GM12878 (cell line): ENCODE data around the gene PLA2G4E. TPM values are rescaled to one million over a fixed set of nuclear protein-coding genes. Genes with fewer than 3 reads are reported as not detected.
A peak's percentile ranks its signal among the peaks of the same experiment; 100 is the strongest.

ENCODE experiments used
- ATAC-seq: fragments of 200-7000 bp; cut with Tn5 transposase; 3 replicates; pipeline ENCODE4 v1.9.1; 2020; ENCODE audit warnings: mild to moderate bottlenecking, moderate library complexity
- BruUV-seq: library from RNA; stranded (reverse); fragments of 400-500 nt; replicated peaks from 2 replicates; lab custom pipeline; 2021; lab: Mats Ljungman, UMichigan
- CTCF ChIA-PET: fragments of 300-600 bp; sonication (Branson Sonifier 250); formaldehyde crosslinking; extraction: SDS; loops from one replicate; lab custom pipeline; 2021; ENCODE audit warnings: inconsistent platforms; lab: Yijun Ruan, JAX
- POLR2A ChIA-PET: fragments of 350-600 bp; formaldehyde crosslinking; extraction: SDS; loops from one replicate; lab custom pipeline; 2021; ENCODE audit warnings: inconsistent platforms; lab: Charles Lee
- RAD21 ChIA-PET: fragments of 300-600 bp; sonication (Branson Sonifier 250); formaldehyde crosslinking; loops from one replicate; lab custom pipeline; 2023; ENCODE audit warnings: antibody characterized with exemption; ENCODE audit not compliant: unreplicated experiment; lab: Charles Lee
- SMC1A ChIA-PET: fragments of 300-600 bp; sonication (Branson Sonifier 250); formaldehyde crosslinking; loops from one replicate; lab custom pipeline; 2023; ENCODE audit not compliant: unreplicated experiment, uncharacterized antibody; lab: Charles Lee
- DNase-seq: peaks from one replicate; pipeline ENCODE4 v3.0.0-alpha.2; 2011; ENCODE audit warnings: low read depth, low spot score
- FAIRE-seq: peaks from 3 replicates; lab custom pipeline; 2011; peaks lifted over from hg19 to GRCh38; lab: Jason Lieb, UNC
- H2AFZ ChIP-seq: 2 replicates; pipeline ENCODE4 v1.6.0; 2011; ENCODE audit warnings: low read depth, low read length, control low read depth; ENCODE audit not compliant: control insufficient read depth
- H3K27ac ChIP-seq: 2 replicates; pipeline ENCODE4 v1.5.1; 2011; ENCODE audit warnings: control low read depth; ENCODE audit not compliant: control insufficient read depth, insufficient read depth
- H3K27me3 ChIP-seq, 2 experiments: replicated peaks in 1 of 2; 2 replicates each; pipeline versions ENCODE4 v1.6.0 to v1.6.1; 2011; ENCODE audit warnings: low read length in 1 of 2; ENCODE audit not compliant: control insufficient read depth in 2 of 2, insufficient read depth in 2 of 2
- H3K36me3 ChIP-seq, 2 experiments: 2 replicates each; pipeline ENCODE4 v1.5.1; 2011; ENCODE audit warnings: low read length in 1 of 2; ENCODE audit not compliant: control insufficient read depth in 2 of 2, insufficient read depth in 2 of 2
- H3K4me1 ChIP-seq: 2 replicates; pipeline ENCODE4 v1.6.1; 2011; ENCODE audit warnings: mild to moderate bottlenecking, low read length, moderate library complexity, mixed read lengths; ENCODE audit not compliant: control insufficient read depth, insufficient read depth
- H3K4me2 ChIP-seq: 2 replicates; pipeline ENCODE4 v1.6.0; 2011; ENCODE audit warnings: control low read depth; ENCODE audit not compliant: control insufficient read depth, insufficient read depth
- H3K4me3 ChIP-seq: fragments of 200-600 bp; sonication (generic); 2 replicates; pipeline ENCODE4 v1.5.1; 2016
- H3K79me2 ChIP-seq: 2 replicates; pipeline ENCODE4 v1.6.0; 2011; ENCODE audit warnings: low read length; ENCODE audit not compliant: control insufficient read depth, insufficient read depth
- H3K9ac ChIP-seq: 2 replicates; pipeline ENCODE4 v1.8.0; 2011; ENCODE audit warnings: low read length, control low read depth, mixed read lengths; ENCODE audit not compliant: control insufficient read depth, insufficient read depth
- H3K9me3 ChIP-seq: replicated peaks from 3 replicates; pipeline ENCODE4 v1.5.1; 2011; ENCODE audit warnings: mild to moderate bottlenecking, low read length; ENCODE audit not compliant: control insufficient read depth, insufficient read depth
- H4K20me1 ChIP-seq: 2 replicates; pipeline ENCODE4 v1.6.0; 2011; ENCODE audit not compliant: control insufficient read depth, insufficient read depth
- CBX5 ChIP-seq: sonication (generic); IDR thresholded peaks from 2 replicates; pipeline ENCODE4 v1.6.1; 2016; ENCODE audit warnings: low read depth, moderate library complexity, mild to moderate bottlenecking, inconsistent platforms
- GABPA ChIP-seq: IDR thresholded peaks from 2 replicates; pipeline ENCODE4 v1.6.1; 2014; ENCODE audit warnings: antibody characterized with exemption, low read depth, mild to moderate bottlenecking, inconsistent platforms
- GATAD2B ChIP-seq: fragments of 450-650 bp; conservative IDR thresholded peaks from 2 replicates; pipeline ENCODE4 v1.6.1; 2017; ENCODE audit warnings: low read depth, mild to moderate bottlenecking, moderate library complexity
- LARP7 ChIP-seq: fragments of 450-650 bp; IDR thresholded peaks from 2 replicates; pipeline ENCODE4 v1.6.1; 2017; ENCODE audit warnings: mild to moderate bottlenecking
- MEF2A ChIP-seq: IDR thresholded peaks from 2 replicates; pipeline ENCODE4 v1.6.1; 2011; ENCODE audit warnings: low read depth, mild to moderate bottlenecking, low read length, moderate library complexity; ENCODE audit not compliant: insufficient read depth
- MYB ChIP-seq: fragments of 150-350 bp; IDR thresholded peaks from 2 replicates; pipeline ENCODE4 v1.6.1; 2014; ENCODE audit warnings: mild to moderate bottlenecking, low read depth, low read length, borderline replicate concordance
- NFIC ChIP-seq: IDR thresholded peaks from 2 replicates; pipeline ENCODE4 v1.6.1; 2012; ENCODE audit warnings: low read depth, mild to moderate bottlenecking, inconsistent platforms, low read length, moderate library complexity
- POLR2AphosphoS5 ChIP-seq: IDR thresholded peaks from 2 replicates; pipeline ENCODE4 v1.6.1; 2011; ENCODE audit warnings: mild to moderate bottlenecking, low read length, inconsistent platforms
- SMARCA5 ChIP-seq: fragments of 450-650 bp; IDR thresholded peaks from 2 replicates; pipeline ENCODE4 v1.6.1; 2017; ENCODE audit warnings: mild to moderate bottlenecking
- WGBS: methylation state at CpG from one replicate; pipeline ENCODE4 v1.1.6; 2016; ENCODE audit warnings: low lambda C conversion rate; ENCODE audit not compliant: insufficient replicate concordance, insufficient coverage; ENCODE audit errors: missing lambda C conversion rate; 5-methylcytosine and 5-hydroxymethylcytosine counted together
- in situ Hi-C: fragments of 300-500 bp; cut with MboI; formaldehyde crosslinking; loops from 9 replicates; pipeline ENCODE4 v1.14.3; 2018; ENCODE audit warnings: mixed read lengths
- intact Hi-C: fragments of 100-400 bp; cut with micrococcal nuclease; formaldehyde crosslinking; loops from one replicate; pipeline ENCODE4 v1.14.2; 2022; ENCODE audit not compliant: unreplicated experiment
- polyA plus RNA-seq, 11 experiments: library from polyadenylated mRNA; depleted of rRNA in 4 of 11; unstranded in 6 of 11; stranded (reverse) in 5 of 11; fragments of >200 nt; fragmentation: Nextera tagmentation in 4 of 11; fragmentation: Illumina TruSeq in 1 of 11; extraction: Ambion mirVana in 4 of 11; extraction: Trizol in 1 of 11; gene quantifications; 1 replicate in 1 of 11; 2 replicates in 10 of 11; pipeline versions ENCODE4 v1.2.1 to v1.2.3, GENCODE V29; 2011 to 2016; ENCODE audit warnings: inconsistent platforms in 2 of 11, missing spikeins in 2 of 11, low read depth in 1 of 11
- total RNA-seq, 4 experiments: library from RNA; depleted of rRNA in 3 of 4; stranded (reverse); fragments of >200 nt in 3 of 4; fragmentation: Illumina TruSeq in 1 of 4; extraction: Trizol in 1 of 4; gene quantifications; 2 replicates each; pipeline versions ENCODE4 v1.2.1 to v1.2.3, GENCODE V29; 2013 to 2021

Gene PLA2G4E
- total and polyA plus RNA-seq, 10 of the 15 experiments (the other 5 are each of a cell fraction or from before 2014, with no cell fraction given): 0.05 to 0.32 (median 0.06) TPM; not detected in 5

DNA sequence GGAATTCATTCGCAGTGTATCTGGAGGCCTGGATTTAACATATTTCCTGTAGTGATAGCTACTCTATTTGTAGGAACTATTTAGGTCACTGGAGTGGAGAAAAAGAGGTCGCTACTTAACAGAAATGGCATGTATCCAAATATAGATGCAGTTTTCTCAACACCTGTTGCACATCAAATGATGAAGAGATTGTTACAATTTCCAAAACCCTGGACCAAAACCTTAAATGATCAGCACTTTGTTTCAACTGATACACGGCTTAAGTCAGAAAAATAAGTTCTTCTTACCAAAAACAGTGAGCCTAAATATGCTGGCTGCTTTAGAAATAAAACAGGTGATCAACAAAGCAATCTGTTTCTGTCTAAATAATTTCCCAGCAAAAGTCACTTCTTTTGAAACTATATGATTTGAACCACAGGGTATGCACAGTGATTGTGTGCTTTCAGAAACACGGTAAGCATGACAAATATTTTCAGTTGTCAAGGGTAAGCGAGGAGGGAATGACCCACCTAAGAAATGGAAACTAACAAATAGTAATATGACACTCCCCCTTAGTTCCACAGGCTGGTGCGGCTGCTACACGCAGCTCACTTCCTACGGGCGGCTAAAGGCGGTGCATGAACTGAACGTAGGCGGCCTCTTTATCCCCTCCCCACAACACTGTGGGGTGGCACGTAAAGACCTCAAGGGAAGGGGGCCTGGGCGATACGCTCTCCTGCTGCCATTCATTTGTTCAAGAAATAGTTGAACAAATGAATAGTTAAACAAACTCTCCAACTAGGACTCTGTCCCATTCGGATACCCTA lies 49.5 kb downstream of the PLA2G4E start (continued):
- TF ChIP-seq GATAD2B: no peak
- no peak for TF ChIP-seq LARP7
- TF ChIP-seq MEF2A: peak; percentile 44; the same call in 1 of the 2 replicates

DNA sequence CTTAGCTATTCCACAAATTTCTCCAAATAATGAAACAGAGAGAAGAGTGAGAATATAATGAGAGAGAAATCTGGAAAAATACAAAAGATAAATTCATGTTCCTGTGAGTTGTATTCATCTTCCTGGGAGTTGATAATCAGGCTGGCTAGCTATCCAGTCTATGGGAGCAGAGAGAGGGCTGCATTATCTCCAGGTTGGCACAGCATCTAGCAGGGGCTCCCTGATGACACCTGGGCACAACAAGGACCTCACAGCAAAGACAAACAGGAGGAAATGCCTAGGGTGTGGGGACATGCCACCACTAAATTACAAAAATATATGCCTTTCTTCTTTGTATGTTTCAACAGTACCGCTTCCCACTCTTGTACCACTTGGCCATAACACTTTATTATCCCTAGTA lies 50.4 kb downstream of the PLA2G4E start:
- Histone ChIP-seq H2AFZ (no peak overlapping the region), H3K36me3 (peaks cover 0 to 6% of the 10 kb centered on the region in 2 experiments; a peak in 2 of 4 replicates), H3K79me2 (peaks cover 70% of the 10 kb centered on the region), H3K27me3 (no peaks in the 10 kb centered on the region), H3K27ac (peak overlapping the region; percentile 100), H3K9ac (peak overlapping the region; percentile 98), H4K20me1 (no peaks in the 10 kb centered on the region), H3K4me1 (peaks cover 40% of the 10 kb centered on the region), H3K9me3 (no peaks in the 10 kb centered on the region)
- intact Hi-C loops (loop anchor here (2.0 to 5.0 kb wide), 4 partner anchors 36 to 638 kb away; partner anchors contain the start of genes JMJD7, MAPKBP1, NUSAP1 and OIP5), in situ Hi-C loops (no loop called here)
- DNase-seq: no peak
- BruUV-seq: TSS peak; percentile 54
- WGBS: 88% methylated on average over 1 of the region's 1 CpG
- TF ChIP-seq GABPA: no peak
- 0 out of 2 replicates have a peak, but pooled peaks have one; percentile 14 for TF ChIP-seq SMARCA5
- no peak for TF ChIP-seq NFIC
- TF ChIP-seq MYB: no peak
- no peak for TF ChIP-seq CBX5
- TF ChIP-seq POLR2AphosphoS5: peak; percentile 14; the same call in 1 of the 2 replicates
- TF ChIP-seq, all 136 proteins: peak for 2
- FAIRE-seq (no peak), ATAC-seq (no peak)
- Histone ChIP-seq H3K4me3 (peak overlapping the region; percentile 93), H3K4me2 (peak overlapping the region; percentile 91)
- ChIA-PET POLR2A (interaction anchor here (0.6 to 7.2 kb wide), 9 partner anchors 15 to 310 kb away, joined by 3 to 67 read pairs (median 4); partner anchors contain the start of gene MGA), SMC1A (interaction anchor here (0.8 to 9.7 kb wide), 10 partner anchors 9 to 197 kb away, joined by 3 to 179 read pairs (median 5); partner anchors contain the start of gene MAPKBP1), CTCF (interaction anchor here (0.8 to 3.9 kb wide), 9 partner anchors 9 to 196 kb away, joined by 3 to 27 read pairs (median 4); partner anchors contain the start of gene MAPKBP1), RAD21 (interaction anchor here (0.8 to 9.0 kb wide), 9 partner anchors 13 to 303 kb away, joined by 3 to 97 read pairs (median 4); partner anchors contain the start of genes GANC, MAPKBP1 and TMEM87A)
